ENCODE data around the gene ITPR3.

- TF ChIP-seq POLR2AphosphoS5 (IDR thresholded peaks at IDR 0.05) (no peak), POLR2A (IDR thresholded peaks at IDR 0.05) (no peak), CTCF (IDR thresholded peaks at IDR 0.05) (no peak)
Measured at GRCh38 chr6:33641602-33642001, 20.5 kb downstream of the ITPR3 start.
